ENCODE results near the gene HOXD4. TPM values are rescaled to one million over a fixed set of nuclear protein-coding genes. Genes with fewer than 3 reads are reported as not detected.

HOXD4 gene
- total RNA-seq, 1 experiment from 2014 or later, result 0.61 TPM

DNA sequence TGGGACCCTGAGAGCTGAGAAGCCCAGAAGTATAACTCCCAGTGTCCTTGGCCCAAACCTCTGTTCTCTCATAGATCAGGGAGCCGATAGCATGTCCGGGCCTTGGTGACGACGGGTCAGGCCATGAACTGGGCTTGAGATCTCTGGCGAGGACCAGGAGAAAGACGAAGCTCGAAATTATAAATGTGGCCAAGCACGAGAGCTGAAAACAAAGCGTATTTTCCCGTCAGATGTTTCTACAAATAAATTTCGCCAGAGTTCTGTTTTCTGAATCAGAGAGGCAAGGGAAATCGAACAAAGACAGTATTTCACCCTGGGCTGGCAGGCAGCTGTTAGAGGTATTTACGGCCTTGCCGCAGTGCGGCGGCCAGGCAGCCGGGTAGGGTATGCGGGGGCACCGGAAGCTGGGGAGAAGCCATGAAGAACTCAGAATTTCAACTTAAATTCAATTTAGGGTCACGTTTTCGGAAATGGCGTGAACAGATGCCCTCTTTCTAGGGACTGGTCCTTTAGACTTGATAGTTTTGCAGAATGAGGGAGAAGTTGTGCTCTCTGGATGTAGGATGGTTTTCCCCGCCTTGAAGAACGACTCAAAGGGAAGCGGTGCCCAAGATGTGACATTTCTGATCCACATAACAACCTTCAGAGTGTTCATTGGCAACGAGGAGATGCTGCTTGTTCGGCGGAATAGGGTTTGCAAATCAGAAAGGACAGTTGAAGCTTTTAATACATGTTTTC is 12.3 kb upstream of the HOXD4 start:
- Histone ChIP-seq H3K4me2 (ENCODE audit: low read length) (no peak overlapping the region), H3K27ac (ENCODE audit: low read depth, low read length) (no peak overlapping the region), H3K79me2 (ENCODE audit: insufficient read depth, low read length) (no peaks in the 10 kb centered on the region), H3K9ac (ENCODE audit: low read length) (no peak overlapping the region), H2AFZ (ENCODE audit: low read depth, low read length, poor library complexity, severe bottlenecking) (no peak overlapping the region), H4K20me1 (ENCODE audit: insufficient read depth) (no peaks in the 10 kb centered on the region), H3K9me3 (ENCODE audit: control insufficient read depth in 1 of 2, insufficient read depth in 1 of 2, low read depth in 1 of 2, low read length in 2 of 2) (no peaks in the 10 kb centered on the region), H3K4me1 (ENCODE audit: control insufficient read depth in 1 of 2, insufficient read depth in 2 of 2, low read length in 2 of 2) (peaks cover 5 to 22% of the 10 kb centered on the region in 2 experiments; a peak in 3 of 4 replicates), H3K27me3 (ENCODE audit: insufficient read depth, low read length) (no peaks in the 10 kb centered on the region), H3K9me2 (ENCODE audit: insufficient read depth) (no peaks in the 10 kb centered on the region), H3K36me3 (ENCODE audit: control insufficient read depth in 1 of 2, insufficient read depth in 2 of 2, low read length in 2 of 2) (no peaks in the 10 kb centered on the region), H3K4me3 (replicated peaks in 1 of 2; ENCODE audit: low read depth in 1 of 2, low read length in 2 of 2) (no peak overlapping the region)
- DNase-seq (ENCODE audit: low read depth, low spot score), result no peak
- ChIA-PET POLR2A (no interaction called here), RAD21 (ENCODE audit: low non-redundant PET in 1 of 2, low total read pairs in 2 of 2, uncharacterized antibody in 2 of 2, unreplicated experiment in 2 of 2) (interaction anchor here (1.0 to 2.2 kb wide), 3 partner anchors 316 to 417 kb away, joined by 3 to 16 read pairs (median 3); no protein-coding TSS in a partner anchor), CTCF (interaction anchor here (1.1 to 6.5 kb wide), 5 partner anchors 8 to 1010 kb away, joined by 3 to 109 read pairs (median 19); partner anchors contain the start of gene HOXD8)
- no TSS peak for BruUV-seq (replicated peaks)
- TF ChIP-seq FOSL1 (IDR thresholded peaks at IDR 0.05; ENCODE audit: low read depth), result no peak
- no peak for TF ChIP-seq CBX3 (IDR thresholded peaks at IDR 0.05; ENCODE audit: low read depth)
- TF ChIP-seq POLR2AphosphoS5 (IDR thresholded peaks at IDR 0.05; ENCODE audit: low read depth, low read length), result no peak
- TF ChIP-seq SP1 (IDR thresholded peaks at IDR 0.05; ENCODE audit: low read depth), result no peak
- TF ChIP-seq ZNF274 (IDR thresholded peaks at IDR 0.05; ENCODE audit: low read depth, low read length), result no peak
- TF ChIP-seq, protein P1, sequence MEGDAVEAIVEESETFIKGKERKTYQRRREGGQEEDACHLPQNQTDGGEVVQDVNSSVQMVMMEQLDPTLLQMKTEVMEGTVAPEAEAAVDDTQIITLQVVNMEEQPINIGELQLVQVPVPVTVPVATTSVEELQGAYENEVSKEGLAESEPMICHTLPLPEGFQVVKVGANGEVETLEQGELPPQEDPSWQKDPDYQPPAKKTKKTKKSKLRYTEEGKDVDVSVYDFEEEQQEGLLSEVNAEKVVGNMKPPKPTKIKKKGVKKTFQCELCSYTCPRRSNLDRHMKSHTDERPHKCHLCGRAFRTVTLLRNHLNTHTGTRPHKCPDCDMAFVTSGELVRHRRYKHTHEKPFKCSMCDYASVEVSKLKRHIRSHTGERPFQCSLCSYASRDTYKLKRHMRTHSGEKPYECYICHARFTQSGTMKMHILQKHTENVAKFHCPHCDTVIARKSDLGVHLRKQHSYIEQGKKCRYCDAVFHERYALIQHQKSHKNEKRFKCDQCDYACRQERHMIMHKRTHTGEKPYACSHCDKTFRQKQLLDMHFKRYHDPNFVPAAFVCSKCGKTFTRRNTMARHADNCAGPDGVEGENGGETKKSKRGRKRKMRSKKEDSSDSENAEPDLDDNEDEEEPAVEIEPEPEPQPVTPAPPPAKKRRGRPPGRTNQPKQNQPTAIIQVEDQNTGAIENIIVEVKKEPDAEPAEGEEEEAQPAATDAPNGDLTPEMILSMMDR (IDR thresholded peaks at IDR 0.05 in 2 of 3, conservative IDR thresholded peaks at IDR 0.05 in 1 of 3; ENCODE audit: borderline replicate concordance in 1 of 3, insufficient read depth in 1 of 3, low read depth in 2 of 3, low read length in 2 of 3), result no peak
- TF ChIP-seq RAD21 (IDR thresholded peaks at IDR 0.05; ENCODE audit: low read depth), result no peak
- no peak for TF ChIP-seq ELF1 (IDR thresholded peaks at IDR 0.05; ENCODE audit: borderline replicate concordance, low read depth)
- no peak for TF ChIP-seq CEBPB (IDR thresholded peaks at IDR 0.05; ENCODE audit: low read depth)
- intact Hi-C loops (cut with micrococcal nuclease), result no loop called here
- no peak for ATAC-seq
